ENCODE data around the gene ABI1. TPM values are rescaled to one million over a fixed set of nuclear protein-coding genes. Genes with fewer than 3 reads are reported as not detected.

Gene ABI1
- total RNA-seq, 2 donors from 2014 or later = 43.3 to 50.5 TPM

GRCh38 chr10:26835025-26835424, 25.7 kb downstream of the ABI1 start:
- H3K4me1 ChIP-seq (ENCODE audit: control insufficient read depth in 1 of 2, low read depth in 2 of 2) = peaks cover 10% of the 10 kb centered on the region in 2 donors
- TF ChIP-seq, protein P1, sequence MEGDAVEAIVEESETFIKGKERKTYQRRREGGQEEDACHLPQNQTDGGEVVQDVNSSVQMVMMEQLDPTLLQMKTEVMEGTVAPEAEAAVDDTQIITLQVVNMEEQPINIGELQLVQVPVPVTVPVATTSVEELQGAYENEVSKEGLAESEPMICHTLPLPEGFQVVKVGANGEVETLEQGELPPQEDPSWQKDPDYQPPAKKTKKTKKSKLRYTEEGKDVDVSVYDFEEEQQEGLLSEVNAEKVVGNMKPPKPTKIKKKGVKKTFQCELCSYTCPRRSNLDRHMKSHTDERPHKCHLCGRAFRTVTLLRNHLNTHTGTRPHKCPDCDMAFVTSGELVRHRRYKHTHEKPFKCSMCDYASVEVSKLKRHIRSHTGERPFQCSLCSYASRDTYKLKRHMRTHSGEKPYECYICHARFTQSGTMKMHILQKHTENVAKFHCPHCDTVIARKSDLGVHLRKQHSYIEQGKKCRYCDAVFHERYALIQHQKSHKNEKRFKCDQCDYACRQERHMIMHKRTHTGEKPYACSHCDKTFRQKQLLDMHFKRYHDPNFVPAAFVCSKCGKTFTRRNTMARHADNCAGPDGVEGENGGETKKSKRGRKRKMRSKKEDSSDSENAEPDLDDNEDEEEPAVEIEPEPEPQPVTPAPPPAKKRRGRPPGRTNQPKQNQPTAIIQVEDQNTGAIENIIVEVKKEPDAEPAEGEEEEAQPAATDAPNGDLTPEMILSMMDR (IDR thresholded peaks at IDR 0.05) = no peak
- no peak for DNase-seq (ENCODE audit: low spot score)
- no peaks in the 10 kb centered on the region for H3K36me3 ChIP-seq
- H3K4me3 ChIP-seq = no peak overlapping the region
- H3K27ac ChIP-seq = no peak overlapping the region
- no peaks in the 10 kb centered on the region for H3K27me3 ChIP-seq (replicated peaks; ENCODE audit: insufficient read depth)
- H3K9me3 ChIP-seq = no peaks in the 10 kb centered on the region
- ATAC-seq (ENCODE audit: insufficient number of reproducible peaks, low FRiP score, low read depth) = no peak

DNA sequence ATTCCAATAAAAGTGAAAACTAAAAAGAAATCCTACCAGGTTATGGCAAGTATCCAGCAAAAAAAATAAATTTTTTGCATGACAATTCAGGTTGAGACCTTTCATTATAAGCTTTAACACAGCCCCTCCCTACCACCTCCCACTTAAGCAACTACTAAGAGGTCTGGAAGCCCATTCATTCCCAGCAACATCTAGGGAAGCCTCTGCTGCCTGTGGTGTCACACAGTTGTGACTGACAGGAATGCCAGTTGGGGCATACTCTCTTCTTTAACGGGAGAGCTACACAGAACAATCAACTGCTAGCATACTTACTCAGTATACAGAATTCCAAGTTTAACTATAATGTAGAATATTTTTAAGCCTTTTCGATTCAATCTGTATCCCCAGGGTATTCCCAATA, 27.8 kb downstream of the ABI1 start:
- DNase-seq (ENCODE audit: low spot score) (no peak), ATAC-seq (ENCODE audit: insufficient number of reproducible peaks, low FRiP score, low read depth) (no peak)
- H3K4me3 ChIP-seq = no peak overlapping the region
- H3K36me3 ChIP-seq = no peaks in the 10 kb centered on the region
- peaks cover 8 to 10% of the 10 kb centered on the region in 2 donors for H3K4me1 ChIP-seq (ENCODE audit: control insufficient read depth in 1 of 2, low read depth in 2 of 2)
- TF ChIP-seq, protein P1 (IDR thresholded peaks at IDR 0.05) = no peak
- H3K27ac ChIP-seq = no peak overlapping the region
- H3K9me3 ChIP-seq = no peaks in the 10 kb centered on the region
- no peaks in the 10 kb centered on the region for H3K27me3 ChIP-seq (replicated peaks; ENCODE audit: insufficient read depth)

DNA sequence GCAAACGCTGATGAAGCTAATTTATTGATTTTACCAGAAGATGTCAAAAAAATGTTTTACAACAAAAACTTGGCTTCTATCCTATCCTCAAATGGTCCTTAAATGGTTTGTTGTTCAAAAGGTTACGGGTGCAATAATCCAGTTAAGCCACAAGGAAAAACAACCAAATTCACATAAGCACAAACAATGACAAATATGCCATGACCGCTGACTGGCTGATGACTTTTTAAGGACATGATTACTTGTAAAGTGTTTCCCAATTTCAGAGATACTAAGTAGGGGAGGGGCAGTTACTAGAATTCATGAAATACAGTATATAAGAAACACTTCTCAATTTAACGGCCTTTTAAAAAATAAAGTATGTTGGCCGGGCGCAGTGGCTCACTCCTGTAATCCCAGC, 28.8 kb downstream of the ABI1 start:
- no peak for ATAC-seq (ENCODE audit: insufficient number of reproducible peaks, low FRiP score, low read depth)

GRCh38 chr10:26829810-26830515, 30.8 kb downstream of the ABI1 start:
- TF ChIP-seq, protein P1 (IDR thresholded peaks at IDR 0.05) = no peak
- no peak for ATAC-seq (ENCODE audit: insufficient number of reproducible peaks, low FRiP score, low read depth)
- no peaks in the 10 kb centered on the region for H3K27me3 ChIP-seq (replicated peaks; ENCODE audit: insufficient read depth)

More for the DNA sequence above, 28.8 kb downstream of the ABI1 start:
- Histone ChIP-seq H3K4me1 (ENCODE audit: control insufficient read depth in 1 of 2, low read depth in 2 of 2) (peaks cover 8 to 10% of the 10 kb centered on the region in 2 donors), H3K36me3 (no peaks in the 10 kb centered on the region), H3K9me3 (no peaks in the 10 kb centered on the region), H3K4me3 (no peak overlapping the region), H3K27me3 (replicated peaks; ENCODE audit: insufficient read depth) (no peaks in the 10 kb centered on the region), H3K27ac (no peak overlapping the region)
- DNase-seq (ENCODE audit: low spot score) = no peak
- TF ChIP-seq, protein P1 (IDR thresholded peaks at IDR 0.05) = no peak

GRCh38 chr10:26824015-26824690, 36.6 kb downstream of the ABI1 start:
- H3K27ac ChIP-seq = no peak overlapping the region
- TF ChIP-seq, protein P1 (IDR thresholded peaks at IDR 0.05) = no peak
- DNase-seq (ENCODE audit: low spot score) (no peak), ATAC-seq (ENCODE audit: insufficient number of reproducible peaks, low FRiP score, low read depth) (no peak)
- H3K9me3 ChIP-seq = no peaks in the 10 kb centered on the region
- no peaks in the 10 kb centered on the region for H3K36me3 ChIP-seq
- no peak overlapping the region for H3K4me3 ChIP-seq
- no peaks in the 10 kb centered on the region for H3K4me1 ChIP-seq (ENCODE audit: control insufficient read depth in 1 of 2, low read depth in 2 of 2)
- H3K27me3 ChIP-seq (replicated peaks; ENCODE audit: insufficient read depth) = no peaks in the 10 kb centered on the region

More at GRCh38 chr10:26829810-26830515, 30.8 kb downstream of the ABI1 start:
- DNase-seq (ENCODE audit: low spot score) = no peak
- no peaks in the 10 kb centered on the region for H3K9me3 ChIP-seq
- H3K4me3 ChIP-seq = no peak overlapping the region
- H3K27ac ChIP-seq = no peak overlapping the region
- peaks cover 8 to 10% of the 10 kb centered on the region in 2 donors for H3K4me1 ChIP-seq (ENCODE audit: control insufficient read depth in 1 of 2, low read depth in 2 of 2)
- no peaks in the 10 kb centered on the region for H3K36me3 ChIP-seq

Data from thoracic aorta (tissue), 2 donors.